B cell (primary cell): Measurements from ENCODE around the gene KCNG4.

Source experiments
- EZH2 ChIP-seq: IDR thresholded peaks from 2 replicates; pipeline ENCODE4 v1.6.1; 2012; ENCODE audit warnings: borderline replicate concordance, low read depth, mild to moderate bottlenecking, moderate library complexity, low read length; ENCODE audit not compliant: insufficient read depth, poor library complexity, severe bottlenecking
- TF ChIP-seq, protein P1 (sequence below): fragments of 200-600 bp; IDR thresholded peaks from one replicate; pipeline ENCODE4 v1.8.0; 2022; ENCODE audit warnings: antibody characterized with exemption, mild to moderate bottlenecking

DNA sequence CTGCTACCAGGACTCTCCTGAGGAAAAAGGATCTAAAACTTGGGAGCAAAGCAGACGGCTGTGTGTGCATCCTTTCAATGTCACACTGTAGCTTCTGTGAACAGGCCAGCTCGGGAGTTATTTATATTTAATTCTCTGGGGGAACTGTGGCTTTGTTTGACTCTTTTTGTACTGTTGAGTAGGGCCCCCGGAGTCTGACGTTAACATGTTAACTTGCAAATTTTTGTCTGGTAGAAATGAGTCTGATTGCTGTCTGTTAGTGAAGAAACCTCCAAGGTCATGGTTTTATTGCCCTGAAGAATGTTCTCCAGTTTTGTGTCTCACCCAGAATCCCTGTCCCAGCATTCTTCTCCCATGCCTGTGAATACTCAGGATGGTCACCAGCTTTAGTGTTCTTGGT lies 14.2 kb upstream of the KCNG4 start:
- no peak for TF ChIP-seq EZH2
- TF ChIP-seq, protein P1, sequence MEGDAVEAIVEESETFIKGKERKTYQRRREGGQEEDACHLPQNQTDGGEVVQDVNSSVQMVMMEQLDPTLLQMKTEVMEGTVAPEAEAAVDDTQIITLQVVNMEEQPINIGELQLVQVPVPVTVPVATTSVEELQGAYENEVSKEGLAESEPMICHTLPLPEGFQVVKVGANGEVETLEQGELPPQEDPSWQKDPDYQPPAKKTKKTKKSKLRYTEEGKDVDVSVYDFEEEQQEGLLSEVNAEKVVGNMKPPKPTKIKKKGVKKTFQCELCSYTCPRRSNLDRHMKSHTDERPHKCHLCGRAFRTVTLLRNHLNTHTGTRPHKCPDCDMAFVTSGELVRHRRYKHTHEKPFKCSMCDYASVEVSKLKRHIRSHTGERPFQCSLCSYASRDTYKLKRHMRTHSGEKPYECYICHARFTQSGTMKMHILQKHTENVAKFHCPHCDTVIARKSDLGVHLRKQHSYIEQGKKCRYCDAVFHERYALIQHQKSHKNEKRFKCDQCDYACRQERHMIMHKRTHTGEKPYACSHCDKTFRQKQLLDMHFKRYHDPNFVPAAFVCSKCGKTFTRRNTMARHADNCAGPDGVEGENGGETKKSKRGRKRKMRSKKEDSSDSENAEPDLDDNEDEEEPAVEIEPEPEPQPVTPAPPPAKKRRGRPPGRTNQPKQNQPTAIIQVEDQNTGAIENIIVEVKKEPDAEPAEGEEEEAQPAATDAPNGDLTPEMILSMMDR, result no peak
